IMR-90 (cell line): ENCODE results near the gene CAB39.

Source experiments
- BHLHE40 ChIP-seq: fragments of 150-350 bp; IDR thresholded peaks from 2 replicates; pipeline ENCODE4 v1.6.1; 2016; ENCODE audit warnings: mild to moderate bottlenecking, low read depth, low read length
- CHD1 ChIP-seq: IDR thresholded peaks from 2 replicates; pipeline ENCODE4 v1.6.1; 2012; ENCODE audit warnings: low read depth, low read length, improper control_type of control experiment
- FOS ChIP-seq: fragments of 150-350 bp; IDR thresholded peaks from 2 replicates; pipeline ENCODE4 v1.6.1; 2016; ENCODE audit warnings: low read depth, low read length
- POLR2A ChIP-seq: IDR thresholded peaks from 2 replicates; pipeline ENCODE4 v1.6.1; 2012; ENCODE audit warnings: mild to moderate bottlenecking, low read depth, low read length
- RAD21 ChIP-seq: IDR thresholded peaks from 2 replicates; pipeline ENCODE4 v1.6.1; 2012; ENCODE audit warnings: low read length, improper control_type of control experiment
- RCOR1 ChIP-seq: IDR thresholded peaks from 2 replicates; pipeline ENCODE4 v1.6.1; 2012; ENCODE audit warnings: mild to moderate bottlenecking, low read length, improper control_type of control experiment; ENCODE audit not compliant: insufficient replicate concordance
- RFX5 ChIP-seq: IDR thresholded peaks from 2 replicates; pipeline ENCODE4 v1.8.0; 2012; ENCODE audit warnings: low read depth, mild to moderate bottlenecking, low read length, moderate library complexity
- TF ChIP-seq, protein P1 (sequence below): conservative IDR thresholded peaks from 2 replicates; pipeline ENCODE4 v1.5.1; 2012; ENCODE audit warnings: mild to moderate bottlenecking, low read depth, low read length, improper control_type of control experiment
- TF ChIP-seq, protein P2 (sequence below): fragments of 150-350 bp; IDR thresholded peaks from 2 replicates; pipeline ENCODE4 v1.6.1; 2016; ENCODE audit warnings: low read depth, mild to moderate bottlenecking, low read length, moderate library complexity, borderline replicate concordance
- TF ChIP-seq, protein P3 (sequence below): fragments of 150-350 bp; IDR thresholded peaks from 2 replicates; pipeline ENCODE4 v1.6.1; 2017; ENCODE audit warnings: mild to moderate bottlenecking, antibody characterized with exemption, low read length, low read depth

DNA sequence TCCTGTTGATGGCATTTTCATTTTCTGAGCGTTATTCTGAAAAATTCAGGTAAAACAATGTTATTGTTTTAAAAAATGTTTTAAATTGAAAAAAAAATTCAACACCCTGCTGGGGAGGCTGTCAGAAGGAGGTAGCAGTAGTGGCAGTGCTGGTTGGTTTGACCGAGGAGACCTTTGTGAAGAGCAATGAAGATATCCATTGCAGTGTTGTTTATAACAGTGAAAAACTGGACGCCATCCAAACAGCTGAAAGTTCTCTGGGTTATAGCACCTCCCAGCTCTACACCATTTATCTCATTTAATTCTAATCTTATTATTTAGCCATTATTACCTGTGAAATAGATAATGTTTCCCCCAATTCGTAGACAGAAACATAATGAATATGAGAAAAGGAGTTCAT lies 139.5 kb downstream of the CAB39 start:
- TF ChIP-seq, protein P1, sequence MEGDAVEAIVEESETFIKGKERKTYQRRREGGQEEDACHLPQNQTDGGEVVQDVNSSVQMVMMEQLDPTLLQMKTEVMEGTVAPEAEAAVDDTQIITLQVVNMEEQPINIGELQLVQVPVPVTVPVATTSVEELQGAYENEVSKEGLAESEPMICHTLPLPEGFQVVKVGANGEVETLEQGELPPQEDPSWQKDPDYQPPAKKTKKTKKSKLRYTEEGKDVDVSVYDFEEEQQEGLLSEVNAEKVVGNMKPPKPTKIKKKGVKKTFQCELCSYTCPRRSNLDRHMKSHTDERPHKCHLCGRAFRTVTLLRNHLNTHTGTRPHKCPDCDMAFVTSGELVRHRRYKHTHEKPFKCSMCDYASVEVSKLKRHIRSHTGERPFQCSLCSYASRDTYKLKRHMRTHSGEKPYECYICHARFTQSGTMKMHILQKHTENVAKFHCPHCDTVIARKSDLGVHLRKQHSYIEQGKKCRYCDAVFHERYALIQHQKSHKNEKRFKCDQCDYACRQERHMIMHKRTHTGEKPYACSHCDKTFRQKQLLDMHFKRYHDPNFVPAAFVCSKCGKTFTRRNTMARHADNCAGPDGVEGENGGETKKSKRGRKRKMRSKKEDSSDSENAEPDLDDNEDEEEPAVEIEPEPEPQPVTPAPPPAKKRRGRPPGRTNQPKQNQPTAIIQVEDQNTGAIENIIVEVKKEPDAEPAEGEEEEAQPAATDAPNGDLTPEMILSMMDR = no peak
- TF ChIP-seq POLR2A (no peak), RFX5 (no peak), FOS (no peak), RAD21 (no peak), BHLHE40 (no peak), RCOR1 (no peak), CHD1 (no peak)
- TF ChIP-seq, protein P2, sequence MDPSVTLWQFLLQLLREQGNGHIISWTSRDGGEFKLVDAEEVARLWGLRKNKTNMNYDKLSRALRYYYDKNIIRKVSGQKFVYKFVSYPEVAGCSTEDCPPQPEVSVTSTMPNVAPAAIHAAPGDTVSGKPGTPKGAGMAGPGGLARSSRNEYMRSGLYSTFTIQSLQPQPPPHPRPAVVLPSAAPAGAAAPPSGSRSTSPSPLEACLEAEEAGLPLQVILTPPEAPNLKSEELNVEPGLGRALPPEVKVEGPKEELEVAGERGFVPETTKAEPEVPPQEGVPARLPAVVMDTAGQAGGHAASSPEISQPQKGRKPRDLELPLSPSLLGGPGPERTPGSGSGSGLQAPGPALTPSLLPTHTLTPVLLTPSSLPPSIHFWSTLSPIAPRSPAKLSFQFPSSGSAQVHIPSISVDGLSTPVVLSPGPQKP = no peak
- TF ChIP-seq, protein P3, sequence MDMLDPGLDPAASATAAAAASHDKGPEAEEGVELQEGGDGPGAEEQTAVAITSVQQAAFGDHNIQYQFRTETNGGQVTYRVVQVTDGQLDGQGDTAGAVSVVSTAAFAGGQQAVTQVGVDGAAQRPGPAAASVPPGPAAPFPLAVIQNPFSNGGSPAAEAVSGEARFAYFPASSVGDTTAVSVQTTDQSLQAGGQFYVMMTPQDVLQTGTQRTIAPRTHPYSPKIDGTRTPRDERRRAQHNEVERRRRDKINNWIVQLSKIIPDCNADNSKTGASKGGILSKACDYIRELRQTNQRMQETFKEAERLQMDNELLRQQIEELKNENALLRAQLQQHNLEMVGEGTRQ = no peak
